Activated CD4-positive, alpha-beta T cell treated with anti-CD3 and anti-CD28 coated beads, Interleukin-2, Interleukin-4, amounts not matched to agents 100 ng/mL and 50 ng/mL, durations not matched to agents 16 hours and 8 hours (primary cell): ENCODE measurements around the gene PMM1.
A peak's percentile ranks its signal among the peaks of the same experiment; 100 is the strongest.
"Not testable (repeated sequence)": the region's sequence is repeated elsewhere in the genome, so short reads cannot be mapped to it uniquely, and the experiment has no call there.

Experiments used
- DNase-seq: peaks from one replicate; pipeline ENCODE4 v3.0.0-alpha.2; 2020; ENCODE audit warnings: low spot score

PMM1 gene

GRCh38 chr22:41563051-41563711, 26.5 kb downstream of the PMM1 start:
- no peak for DNase-seq

DNA sequence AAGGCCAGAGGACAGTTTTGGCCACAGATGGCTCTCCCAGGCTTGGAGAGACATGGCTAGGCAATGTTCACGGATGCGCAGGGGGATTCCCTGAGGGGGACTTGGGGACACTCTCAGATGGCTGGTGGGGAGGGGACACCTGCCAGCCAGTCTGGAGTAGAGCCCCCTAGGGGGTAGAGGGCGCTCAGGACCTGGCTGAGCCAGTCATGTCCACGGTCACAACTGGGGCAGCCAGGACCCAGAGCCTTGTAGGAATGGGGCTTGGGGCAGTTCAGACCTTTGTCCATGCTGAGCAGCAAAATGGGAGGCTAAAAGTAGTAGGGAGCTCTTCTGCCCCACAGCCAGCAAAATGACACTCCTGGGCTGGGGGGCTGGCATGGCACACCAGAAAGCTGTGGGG, 27.2 kb downstream of the PMM1 start:
- DNase-seq = no peak

GRCh38 chr22:41561788-41562187, 27.9 kb downstream of the PMM1 start:
- no peak for DNase-seq

DNA sequence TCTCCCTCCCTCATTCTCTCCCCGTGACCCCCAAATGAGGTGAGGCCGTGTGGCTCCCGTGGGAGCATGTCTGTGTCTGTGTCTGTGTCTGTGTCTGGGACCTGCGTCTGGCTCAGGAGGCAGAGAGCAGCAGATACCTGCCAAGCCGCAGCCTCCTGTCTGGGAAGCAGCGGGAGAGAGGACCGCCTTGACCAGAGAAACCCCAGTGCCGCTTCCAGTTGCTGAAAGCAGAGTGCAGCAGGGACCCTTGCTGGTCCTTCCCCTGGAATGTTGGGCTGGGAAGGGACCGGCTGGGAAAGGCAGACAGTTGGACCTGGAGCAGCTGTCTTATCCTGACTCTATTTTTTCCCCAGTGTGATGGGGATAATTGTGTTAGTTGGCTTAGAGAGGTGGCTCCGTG, 28.3 kb downstream of the PMM1 start:
- no peak for DNase-seq

DNA sequence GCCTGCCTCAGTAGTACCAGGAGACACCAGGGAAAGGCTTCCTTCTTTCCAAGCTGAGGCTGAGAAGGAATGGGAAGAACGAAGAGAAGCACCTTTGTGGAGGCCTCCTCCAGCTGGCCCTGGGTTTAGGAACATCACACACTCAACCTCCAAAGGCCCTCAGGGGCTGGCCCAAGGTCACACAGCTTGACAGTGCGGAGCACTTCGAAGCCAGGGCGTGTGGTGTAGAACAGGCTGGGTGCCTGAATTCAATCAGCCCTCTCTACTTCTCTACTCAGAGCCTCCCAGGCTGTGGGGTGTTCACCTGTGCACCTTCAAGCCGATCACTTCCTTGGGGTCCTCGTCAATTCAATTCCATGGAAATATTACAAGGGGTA, 29.6 kb downstream of the PMM1 start:
- DNase-seq = no peak

- not testable (repeated sequence) for DNase-seq
Measured at GRCh38 chr22:41558241-41558630, 31.4 kb downstream of the PMM1 start.

DNA sequence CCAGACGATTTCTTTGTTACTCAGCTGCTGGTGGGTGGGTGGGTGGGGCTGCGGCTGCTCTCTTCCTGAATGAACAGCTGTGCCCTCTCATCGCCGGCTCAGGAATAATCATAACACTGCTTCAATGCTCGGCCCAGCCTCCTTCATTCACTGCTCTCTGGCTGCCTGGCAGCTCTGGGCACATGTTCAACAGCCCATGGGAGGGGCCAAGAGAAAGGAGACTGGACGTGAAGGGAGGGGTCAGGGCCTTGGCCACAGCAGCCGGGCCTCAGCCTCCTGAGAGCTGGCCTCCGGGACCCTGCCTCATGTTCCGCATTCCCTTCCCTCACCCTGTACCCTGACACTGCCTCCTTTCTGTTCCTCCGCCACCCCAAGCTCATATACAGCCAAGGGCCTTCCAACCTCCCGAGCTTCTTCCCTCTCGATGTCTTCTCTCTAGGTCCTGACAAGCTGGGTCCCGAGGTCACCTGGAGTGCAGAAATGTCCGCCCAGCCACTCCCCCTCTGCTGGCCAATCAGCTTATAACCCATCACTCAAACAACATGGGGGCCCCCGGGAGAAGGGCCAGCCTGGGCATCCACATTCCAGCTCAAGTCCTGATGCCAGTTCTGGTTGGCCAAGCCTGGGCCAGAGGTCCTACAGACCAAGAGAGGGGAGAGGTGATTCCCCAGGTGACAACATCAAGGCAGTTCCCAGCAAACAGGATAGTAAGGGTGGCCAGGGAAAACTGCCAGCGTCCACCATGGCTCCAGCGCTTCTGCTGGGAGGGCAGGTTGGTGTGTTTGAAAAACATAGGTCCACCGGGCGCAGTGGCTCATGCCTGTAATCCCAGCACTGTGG, 32.0 kb downstream of the PMM1 start:
- no peak for DNase-seq

DNA sequence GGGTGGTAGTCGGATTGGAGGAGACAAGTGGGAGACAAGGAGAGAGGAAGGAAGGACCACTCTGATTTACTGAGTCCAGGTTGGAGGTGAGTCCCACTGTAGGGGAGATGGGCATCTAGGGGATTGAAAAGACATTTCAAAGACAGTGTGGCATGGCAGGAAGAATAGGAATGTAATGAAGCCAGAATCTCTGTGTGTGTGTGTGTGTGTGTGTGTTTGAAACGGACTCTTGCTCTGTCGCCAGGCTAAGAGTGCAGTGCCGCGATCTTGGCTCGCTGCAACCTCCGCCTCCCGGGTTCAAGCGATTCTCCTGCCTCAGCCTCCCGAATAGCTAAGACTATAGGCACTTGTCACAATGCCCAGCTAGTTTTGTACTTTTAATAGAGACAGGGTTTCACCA, 33.1 kb downstream of the PMM1 start:
- no peak for DNase-seq

GRCh38 chr22:41555325-41555982, 34.2 kb downstream of the PMM1 start:
- no peak for DNase-seq

DNA sequence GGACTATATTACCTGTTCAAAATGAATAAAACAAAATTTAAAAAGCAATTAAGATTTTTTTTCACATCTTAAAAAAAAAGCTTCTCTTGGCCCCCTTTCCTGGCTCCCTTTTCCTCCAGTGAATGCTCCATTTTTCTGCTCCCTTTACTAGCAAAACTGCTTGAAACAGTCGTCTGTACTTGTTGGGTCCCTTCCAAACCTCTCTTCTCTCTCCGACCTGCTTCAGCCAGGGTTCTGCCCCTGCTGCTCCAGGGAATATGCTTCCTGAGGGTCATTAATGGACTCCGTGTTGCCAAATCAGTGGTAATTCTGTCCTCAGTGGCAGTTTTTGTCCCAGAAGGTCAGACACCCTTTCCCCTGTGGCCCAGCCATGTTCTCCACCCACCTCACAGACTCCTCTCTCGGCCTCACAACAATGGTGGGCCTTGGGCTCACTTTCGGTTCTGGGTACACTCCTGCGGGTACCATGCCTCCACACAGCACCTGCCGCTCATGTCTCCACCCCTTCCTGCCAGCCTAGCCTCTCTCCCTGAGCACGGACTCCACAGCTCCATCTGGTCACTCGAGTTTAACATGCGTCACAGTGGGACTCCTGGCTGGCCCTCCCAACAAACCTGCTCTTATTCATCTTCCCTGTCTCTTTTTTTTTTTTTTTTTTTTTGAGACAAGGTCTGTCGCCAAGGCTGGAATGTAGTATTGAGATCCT, 37.6 kb downstream of the PMM1 start:
- DNase-seq = no peak

GRCh38 chr22:41550952-41551491, 38.6 kb downstream of the PMM1 start:
- no peak for DNase-seq

GRCh38 chr22:41548830-41549211, 40.8 kb downstream of the PMM1 start:
- no peak for DNase-seq

DNA sequence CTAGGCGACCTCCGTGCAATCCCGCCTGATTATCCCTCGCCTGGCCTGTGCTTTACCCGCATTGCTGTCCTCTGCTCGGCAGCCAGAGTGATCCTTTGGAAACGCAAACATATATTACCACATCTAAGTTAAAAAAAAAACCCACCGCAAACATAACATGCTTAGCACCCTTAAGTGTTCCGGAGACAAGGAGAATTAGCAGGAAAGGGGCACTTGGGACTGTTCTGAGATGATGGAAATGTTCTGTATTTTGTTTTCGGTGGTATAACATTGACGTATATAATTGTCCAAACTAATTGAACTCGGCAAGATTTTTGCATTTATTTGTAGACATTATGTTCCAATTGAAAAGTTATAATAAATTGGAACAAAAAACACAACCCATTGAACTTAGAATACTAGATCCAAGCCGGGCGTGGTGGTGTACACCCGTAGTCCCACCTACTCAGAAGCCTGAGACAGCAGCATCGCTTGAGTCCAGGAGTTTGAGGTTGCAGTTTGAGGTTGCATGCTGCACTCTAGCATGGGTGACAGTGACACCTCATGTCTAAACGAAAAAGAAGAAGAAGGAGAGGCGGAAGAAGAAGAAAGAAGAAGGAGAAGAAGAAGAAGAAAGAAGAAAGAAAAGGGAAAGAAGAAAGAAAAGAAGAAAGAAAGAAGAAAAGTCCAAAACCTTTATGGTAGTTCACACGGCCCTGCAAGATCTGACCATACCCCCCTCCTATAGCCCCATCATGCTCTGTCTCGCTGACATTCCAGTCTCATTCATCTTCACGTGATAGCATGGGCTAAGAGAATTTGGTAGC, 44.8 kb downstream of the PMM1 start:
- no peak for DNase-seq

DNA sequence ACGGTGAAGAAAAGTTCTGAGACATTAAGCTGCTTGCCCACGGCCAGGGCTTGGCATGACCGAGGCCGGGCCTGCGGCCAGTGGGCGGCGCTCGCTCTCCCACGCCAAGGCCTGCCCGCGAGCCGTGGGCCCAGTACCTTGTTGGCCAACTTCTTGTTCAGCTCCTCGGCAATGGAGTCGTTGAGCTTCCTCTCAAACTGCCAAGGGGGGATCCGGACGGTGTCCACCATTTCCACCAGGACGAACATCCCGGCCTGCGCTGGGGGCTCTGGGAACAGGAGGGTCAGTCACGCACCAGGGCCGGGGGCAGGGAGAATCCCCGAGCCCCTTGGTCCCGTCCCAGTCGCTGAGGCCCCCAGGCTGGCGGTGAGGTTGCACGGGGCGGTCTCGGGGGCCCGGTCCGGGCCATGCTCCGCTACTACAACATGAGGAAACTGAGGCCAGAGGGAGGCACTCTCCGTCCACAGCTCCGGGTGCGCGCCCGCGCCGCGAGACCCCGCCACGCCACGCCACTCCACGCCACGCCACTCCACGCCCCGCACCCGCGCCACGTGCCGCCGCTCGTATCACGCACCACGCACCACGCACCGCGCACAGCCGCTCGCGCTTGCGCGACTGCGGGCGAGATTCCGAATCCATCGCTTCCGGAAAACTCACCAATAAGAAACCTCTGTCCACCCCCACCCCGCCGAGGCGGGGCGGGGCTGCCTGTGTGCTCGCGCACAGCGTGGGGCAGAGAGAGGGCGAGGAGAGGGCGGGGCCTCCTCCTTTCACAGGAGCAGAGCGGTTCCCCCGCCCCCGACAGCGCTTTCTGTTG, 45.6 kb downstream of the PMM1 start, which contains the start of gene POLR3H:
Gene POLR3H (minus strand): TSS at position 617 of the 817 bp plus-strand sequence. CDS start 369 bp downstream, at position 248.
- peak; percentile 98 for DNase-seq

GRCh38 chr22:41542224-41542623, 47.4 kb downstream of the PMM1 start:
- no peak for DNase-seq

DNA sequence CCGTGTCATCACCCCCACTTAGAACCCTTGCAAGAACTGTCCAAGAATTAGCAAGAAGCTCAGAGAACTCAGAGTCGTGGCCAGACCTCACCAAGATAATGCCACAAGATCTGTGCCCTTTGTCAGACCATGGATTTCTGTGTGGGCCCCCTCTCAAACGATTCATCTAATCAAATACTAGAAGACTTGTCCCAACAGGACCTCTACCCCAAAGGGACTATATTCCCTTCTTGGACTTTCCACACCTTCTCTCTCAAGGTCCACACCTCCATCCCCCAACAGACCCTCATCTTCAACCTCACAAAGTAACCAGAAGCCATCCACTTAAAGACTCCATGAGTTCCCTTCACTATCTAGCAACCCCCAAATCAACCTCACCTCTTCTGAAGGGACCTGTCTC, 48.2 kb downstream of the PMM1 start:
- DNase-seq = no peak

GRCh38 chr22:41540365-41540764, 49.3 kb downstream of the PMM1 start:
- no peak for DNase-seq

DNA sequence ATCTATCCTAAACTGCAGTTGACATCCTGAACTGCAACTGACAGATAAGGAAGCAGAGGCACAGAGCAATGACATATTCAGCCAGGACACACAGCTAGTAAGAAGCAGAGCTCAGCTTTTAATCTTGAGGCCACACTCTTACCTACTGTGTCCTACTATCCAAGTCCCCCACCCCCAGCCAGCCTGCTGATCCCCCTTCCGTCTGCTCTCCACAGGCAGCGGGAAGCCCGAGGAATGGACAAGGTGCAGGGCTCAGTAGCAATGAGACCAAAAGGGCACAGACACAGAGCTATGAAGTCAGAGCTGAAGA, 49.7 kb downstream of the PMM1 start:
- DNase-seq = no peak

DNA sequence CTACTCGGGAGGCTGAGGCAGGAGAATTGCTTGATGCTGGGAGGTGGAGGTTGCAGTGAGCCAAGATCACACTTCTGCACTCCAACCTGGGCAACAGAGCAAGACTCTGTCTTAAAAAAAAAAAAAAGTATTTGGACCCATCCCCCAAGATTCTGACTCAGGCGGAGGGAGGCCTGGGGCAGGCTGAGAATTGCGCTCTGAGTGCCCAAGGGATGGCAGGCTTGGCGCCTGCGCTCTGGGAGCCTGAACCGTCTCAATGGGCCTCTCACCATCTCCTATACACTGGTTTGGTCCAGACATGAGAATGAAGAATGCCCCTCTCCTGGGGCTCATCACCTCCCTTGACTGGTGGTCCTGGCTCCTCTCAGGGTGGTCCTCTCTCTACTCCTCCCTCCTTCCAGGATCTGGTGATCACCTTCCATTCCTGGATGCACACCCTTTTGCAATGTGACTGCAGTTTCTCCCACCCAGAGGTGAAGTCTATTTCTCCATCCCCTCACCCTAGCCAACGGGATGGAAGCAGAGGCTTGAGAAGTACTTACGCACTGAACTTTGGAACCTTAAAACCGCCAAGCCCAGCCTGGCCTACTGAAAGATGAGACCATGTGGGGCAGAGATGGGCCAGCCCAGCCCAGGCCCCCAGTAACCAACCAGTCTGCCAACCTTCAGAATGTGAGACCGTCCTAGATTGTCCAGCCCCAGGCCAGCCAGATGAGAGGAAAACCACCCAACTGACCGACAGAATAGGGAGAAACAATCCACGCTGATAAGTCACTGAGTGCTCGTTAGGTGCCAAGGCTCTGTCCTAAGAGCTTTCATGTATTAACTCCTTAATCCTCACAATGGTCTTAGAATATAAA, 50.3 kb downstream of the PMM1 start:
- no peak for DNase-seq

GRCh38 chr22:41538583-41538982, 51.1 kb downstream of the PMM1 start:
- no peak for DNase-seq
